ENCODE results near the gene SMAD4.

Gene SMAD4

GRCh38 chr18:51078026-51078425 is 48.0 kb downstream of the SMAD4 start:
- Histone ChIP-seq H3F3A (ENCODE audit: low read depth) (no peaks in the 10 kb centered on the region), H2AFZ (ENCODE audit: low read length) (no peak overlapping the region), H3K4me2 (ENCODE audit: low read depth, low read length, poor library complexity, severe bottlenecking) (no peak overlapping the region), H3K4me3 (ENCODE audit: low read length, poor library complexity, severe bottlenecking) (no peak overlapping the region), H3K9me2 (replicated peaks; ENCODE audit: low read depth, low read length) (no peaks in the 10 kb centered on the region), H3K4me1 (ENCODE audit: insufficient read depth, low read length, poor library complexity, severe bottlenecking) (peaks cover 6% of the 10 kb centered on the region), H3K27me3 (ENCODE audit: insufficient read depth, low read length, poor library complexity, severe bottlenecking) (no peaks in the 10 kb centered on the region), H3K9me3 (ENCODE audit: insufficient read depth, low read depth, low read length) (no peaks in the 10 kb centered on the region), H3K9ac (ENCODE audit: low read depth, low read length, poor library complexity, severe bottlenecking) (no peak overlapping the region), H4K20me1 (ENCODE audit: insufficient read depth, low read length, poor library complexity, severe bottlenecking) (peaks cover 11% of the 10 kb centered on the region), H3K36me3 (ENCODE audit: insufficient read depth, low read length) (peaks cover 83% of the 10 kb centered on the region), H3K79me2 (ENCODE audit: insufficient read depth, low read length) (peaks cover 15% of the 10 kb centered on the region; the same call in 1 of the 2 replicates)
- TF ChIP-seq CTCF (conservative IDR thresholded peaks at IDR 0.05; ENCODE audit: low read length) (no peak), EZH2phosphoT487 (IDR thresholded peaks at IDR 0.05; ENCODE audit: borderline replicate concordance) (no peak)

- no peaks in the 10 kb centered on the region for H3K9me3 ChIP-seq (ENCODE audit: insufficient read depth, low read depth, low read length)
- no peaks in the 10 kb centered on the region for H3K79me2 ChIP-seq (ENCODE audit: insufficient read depth, low read length)
- H3K4me2 ChIP-seq (ENCODE audit: low read depth, low read length, poor library complexity, severe bottlenecking): no peak overlapping the region
- H3K36me3 ChIP-seq (ENCODE audit: insufficient read depth, low read length): peaks cover 71% of the 10 kb centered on the region
- no peaks in the 10 kb centered on the region for H3K9me2 ChIP-seq (replicated peaks; ENCODE audit: low read depth, low read length)
- no peak overlapping the region for H2AFZ ChIP-seq (ENCODE audit: low read length)
- no peaks in the 10 kb centered on the region for H3F3A ChIP-seq (ENCODE audit: low read depth)
- TF ChIP-seq CTCF (conservative IDR thresholded peaks at IDR 0.05; ENCODE audit: low read length): no peak
- no peak for TF ChIP-seq EZH2phosphoT487 (IDR thresholded peaks at IDR 0.05; ENCODE audit: borderline replicate concordance)
- no peaks in the 10 kb centered on the region for H3K27me3 ChIP-seq (ENCODE audit: insufficient read depth, low read length, poor library complexity, severe bottlenecking)
- H3K4me3 ChIP-seq (ENCODE audit: low read length, poor library complexity, severe bottlenecking): no peak overlapping the region
- no peaks in the 10 kb centered on the region for H3K4me1 ChIP-seq (ENCODE audit: insufficient read depth, low read length, poor library complexity, severe bottlenecking)
- H4K20me1 ChIP-seq (ENCODE audit: insufficient read depth, low read length, poor library complexity, severe bottlenecking): no peaks in the 10 kb centered on the region
- no peak overlapping the region for H3K9ac ChIP-seq (ENCODE audit: low read depth, low read length, poor library complexity, severe bottlenecking)
Observed at GRCh38 chr18:51082571-51083267, 52.7 kb downstream of the SMAD4 start.

- H3K4me2 ChIP-seq (ENCODE audit: low read depth, low read length, poor library complexity, severe bottlenecking): no peak overlapping the region
- H4K20me1 ChIP-seq (ENCODE audit: insufficient read depth, low read length, poor library complexity, severe bottlenecking): no peaks in the 10 kb centered on the region
Observed at GRCh38 chr18:51083398-51083797, 53.4 kb downstream of the SMAD4 start.

More at GRCh38 chr18:51083398-51083797, 53.4 kb downstream of the SMAD4 start:
- Histone ChIP-seq H3K9me3 (ENCODE audit: insufficient read depth, low read depth, low read length) (peaks cover 4% of the 10 kb centered on the region), H2AFZ (ENCODE audit: low read length) (no peak overlapping the region), H3K79me2 (ENCODE audit: insufficient read depth, low read length) (no peaks in the 10 kb centered on the region), H3K4me3 (ENCODE audit: low read length, poor library complexity, severe bottlenecking) (no peak overlapping the region), H3K27me3 (ENCODE audit: insufficient read depth, low read length, poor library complexity, severe bottlenecking) (no peaks in the 10 kb centered on the region), H3K9ac (ENCODE audit: low read depth, low read length, poor library complexity, severe bottlenecking) (no peak overlapping the region), H3K4me1 (ENCODE audit: insufficient read depth, low read length, poor library complexity, severe bottlenecking) (no peaks in the 10 kb centered on the region), H3K36me3 (ENCODE audit: insufficient read depth, low read length) (peaks cover 65% of the 10 kb centered on the region), H3K9me2 (replicated peaks; ENCODE audit: low read depth, low read length) (no peaks in the 10 kb centered on the region), H3F3A (ENCODE audit: low read depth) (no peaks in the 10 kb centered on the region)
- no peak for TF ChIP-seq CTCF (conservative IDR thresholded peaks at IDR 0.05; ENCODE audit: low read length)
- no peak for TF ChIP-seq EZH2phosphoT487 (IDR thresholded peaks at IDR 0.05; ENCODE audit: borderline replicate concordance)
